HG03066 (cell line): Measurements from ENCODE around the gene SYCE1L.
"Not testable (repeated sequence)": the region's sequence is repeated elsewhere in the genome, so short reads cannot be mapped to it uniquely, and the experiment has no call there.

Experiments
- ATAC-seq: cut with Tn5 transposase; IDR thresholded peaks from one replicate; pipeline ENCODE4 v1.9.1; 2021; ENCODE audit warnings: low read depth; ENCODE audit not compliant: unreplicated experiment

Gene SYCE1L, protein sequence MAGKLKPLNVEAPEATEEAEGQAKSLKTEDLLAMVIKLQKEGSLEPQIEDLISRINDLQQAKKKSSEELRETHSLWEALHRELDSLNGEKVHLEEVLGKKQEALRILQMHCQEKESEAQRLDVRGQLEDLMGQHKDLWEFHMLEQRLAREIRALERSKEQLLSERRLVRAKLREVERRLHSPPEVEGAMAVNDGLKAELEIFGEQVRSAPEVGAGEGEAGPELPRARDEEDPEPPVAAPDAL

DNA sequence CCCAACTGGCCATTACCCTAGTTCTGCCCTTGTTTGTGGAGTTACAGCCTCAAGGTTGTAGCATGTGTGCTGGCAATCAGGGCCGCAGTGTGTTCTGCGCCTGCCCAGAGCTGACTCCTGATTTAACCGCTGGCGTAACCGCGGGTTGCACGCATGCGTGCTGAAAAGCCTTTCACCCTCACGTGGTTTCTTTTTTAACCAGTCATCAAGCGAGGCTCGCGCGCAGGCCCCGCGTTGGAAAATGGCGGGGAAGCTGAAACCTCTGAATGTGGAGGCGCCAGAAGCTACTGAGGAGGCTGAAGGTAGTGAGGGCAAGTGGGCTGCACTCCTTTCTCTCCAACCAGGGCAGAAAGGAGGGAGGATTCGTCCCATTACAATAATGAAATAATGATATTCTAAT is at the start of gene SYCE1L:
Gene SYCE1L, plus strand, starts transcription at position 198 of the 400 bp plus-strand sequence. Its CDS starts 44 bp downstream, at position 242.
- no peak for ATAC-seq

DNA sequence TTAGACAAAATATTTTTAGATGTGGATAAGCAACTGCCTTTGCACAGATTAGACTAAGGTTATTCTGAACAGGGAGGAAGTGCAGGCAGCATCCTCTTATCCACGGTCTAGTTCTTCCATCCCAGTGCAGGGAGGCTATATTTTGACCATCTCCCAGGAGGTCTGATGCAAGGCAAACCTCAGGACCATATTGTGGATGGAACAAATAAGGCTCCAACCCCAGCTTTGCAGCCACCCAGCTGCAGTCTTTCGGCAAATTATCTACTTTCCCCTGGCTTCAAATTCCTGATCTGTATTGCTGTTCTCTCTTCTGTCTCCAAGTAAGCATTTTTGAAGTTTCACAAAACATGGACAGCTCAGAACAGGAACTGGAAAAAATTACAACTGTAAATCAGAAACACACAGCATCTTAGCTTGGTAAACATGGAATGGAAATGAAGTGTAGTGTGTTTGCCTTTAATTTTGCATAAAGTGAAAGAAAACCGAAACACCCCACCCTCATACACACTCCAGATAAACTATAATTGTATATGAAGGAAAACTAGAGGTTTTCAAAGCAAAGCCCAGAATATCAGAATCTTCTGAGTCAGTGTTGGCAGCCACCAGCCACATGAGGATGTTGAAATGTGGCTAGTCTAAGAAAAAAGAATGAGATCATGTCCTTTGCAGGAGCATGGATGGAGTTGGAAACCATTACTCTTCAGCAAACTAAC is 41.7 kb upstream of the SYCE1L start:
- no peak for ATAC-seq

DNA sequence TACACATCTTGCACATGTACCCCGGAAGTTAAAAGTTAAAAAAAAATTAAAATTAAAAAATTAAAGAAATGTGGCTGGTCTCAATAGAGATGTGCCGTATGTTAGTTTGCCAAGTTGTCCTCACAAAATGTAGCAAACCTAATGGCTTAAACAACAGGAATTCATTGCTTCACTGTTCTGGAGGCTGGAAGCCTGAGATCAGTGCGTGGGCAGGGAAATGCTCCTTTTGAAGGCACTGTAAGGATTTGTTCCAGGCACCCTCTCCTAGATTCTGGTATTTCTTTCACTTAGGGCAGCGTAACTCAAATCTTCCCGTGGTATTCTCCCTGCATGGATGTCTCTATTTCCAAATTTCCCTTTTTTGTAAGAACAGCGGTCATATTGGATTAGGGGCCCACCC is 40.9 kb upstream of the SYCE1L start:
- ATAC-seq, result no peak

DNA sequence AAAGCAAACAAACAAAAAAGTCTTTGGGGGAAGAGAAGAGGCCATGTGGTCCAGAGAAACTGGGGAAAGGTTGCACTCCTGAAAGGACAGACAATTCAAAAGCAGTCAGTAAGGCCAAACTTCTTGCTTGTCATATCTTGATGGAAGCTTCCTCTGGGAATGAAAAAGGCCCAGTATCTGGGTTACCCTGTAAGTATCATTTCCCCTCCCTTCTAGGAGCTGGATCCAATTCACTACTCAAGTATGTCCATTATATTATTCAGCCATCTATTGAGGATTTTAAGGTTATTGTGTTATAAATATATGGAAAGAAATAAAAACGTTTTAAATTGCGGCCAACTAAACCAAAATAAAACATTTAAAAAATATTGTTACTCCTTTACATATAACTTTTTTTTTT is 34.2 kb upstream of the SYCE1L start:
- ATAC-seq, result no peak

DNA sequence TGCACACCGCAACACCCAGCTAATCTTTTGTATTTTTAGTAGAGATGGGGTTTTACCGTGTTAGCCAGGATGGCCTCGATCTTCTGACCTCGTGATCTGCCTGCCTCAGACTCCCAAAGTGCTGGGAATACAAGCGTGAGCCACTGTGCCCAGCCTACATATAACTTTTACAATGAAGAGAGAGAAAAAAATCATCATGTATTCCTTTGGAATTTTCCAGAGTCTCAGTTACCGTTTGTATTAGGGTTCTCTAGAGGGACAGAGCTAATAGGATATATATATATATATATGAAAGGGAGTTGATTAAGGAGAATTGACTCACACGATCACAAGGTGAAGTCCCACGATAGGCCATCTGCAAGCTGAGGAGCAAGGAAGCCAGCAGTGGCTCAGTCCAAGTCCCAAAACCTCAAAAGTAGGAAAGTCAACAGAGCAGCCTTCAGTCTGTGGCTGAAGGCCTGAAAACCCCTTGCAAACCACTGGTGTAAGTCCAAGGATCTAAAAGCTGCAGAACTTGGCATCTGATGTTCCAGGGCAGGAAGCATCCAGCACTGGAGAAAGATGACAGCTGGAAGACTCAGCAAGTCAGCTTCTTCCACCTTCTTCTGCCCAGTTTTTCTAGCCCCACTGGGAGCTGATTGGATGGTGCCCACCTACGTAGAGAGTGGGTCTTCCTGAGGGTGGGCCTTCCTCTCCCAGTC is 33.5 kb upstream of the SYCE1L start:
- not testable (repeated sequence) for ATAC-seq

DNA sequence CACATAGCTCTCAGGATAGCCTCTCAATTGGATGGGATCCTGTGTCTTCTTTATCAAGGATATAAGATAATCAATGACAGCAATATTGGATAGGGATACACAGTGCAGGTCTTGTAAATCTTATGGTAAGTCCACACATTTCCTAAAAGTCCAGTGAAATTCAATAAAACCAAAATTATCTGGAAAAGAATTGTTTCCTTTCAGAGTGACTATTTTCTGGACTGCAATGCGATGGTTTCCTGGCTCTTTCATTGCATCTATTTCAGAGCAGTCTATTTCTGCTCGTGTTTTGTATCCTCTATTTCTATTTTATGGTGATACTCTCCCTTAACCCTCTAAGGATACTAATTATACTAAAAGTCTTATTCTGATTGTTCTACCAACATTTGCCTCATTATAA is 32.5 kb upstream of the SYCE1L start:
- no peak for ATAC-seq

DNA sequence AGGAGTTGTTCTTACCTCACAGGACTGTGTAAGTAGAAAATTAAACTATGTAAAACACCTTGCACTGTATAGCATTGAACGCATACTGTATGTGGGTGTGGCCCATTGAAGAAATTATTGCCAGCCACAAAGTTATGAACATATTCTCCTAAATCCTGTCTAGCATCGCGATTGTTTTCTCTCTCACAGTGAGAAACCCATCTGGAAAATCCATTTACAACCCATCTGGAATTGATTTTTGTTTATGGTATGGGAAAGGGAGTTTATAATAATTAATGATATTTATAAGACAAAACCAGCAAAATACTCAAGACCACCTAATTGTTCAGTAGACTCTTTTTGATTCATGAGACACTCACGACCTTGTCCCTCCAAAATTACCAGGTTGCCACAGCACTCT is 30.3 kb upstream of the SYCE1L start:
- ATAC-seq, result no peak

DNA sequence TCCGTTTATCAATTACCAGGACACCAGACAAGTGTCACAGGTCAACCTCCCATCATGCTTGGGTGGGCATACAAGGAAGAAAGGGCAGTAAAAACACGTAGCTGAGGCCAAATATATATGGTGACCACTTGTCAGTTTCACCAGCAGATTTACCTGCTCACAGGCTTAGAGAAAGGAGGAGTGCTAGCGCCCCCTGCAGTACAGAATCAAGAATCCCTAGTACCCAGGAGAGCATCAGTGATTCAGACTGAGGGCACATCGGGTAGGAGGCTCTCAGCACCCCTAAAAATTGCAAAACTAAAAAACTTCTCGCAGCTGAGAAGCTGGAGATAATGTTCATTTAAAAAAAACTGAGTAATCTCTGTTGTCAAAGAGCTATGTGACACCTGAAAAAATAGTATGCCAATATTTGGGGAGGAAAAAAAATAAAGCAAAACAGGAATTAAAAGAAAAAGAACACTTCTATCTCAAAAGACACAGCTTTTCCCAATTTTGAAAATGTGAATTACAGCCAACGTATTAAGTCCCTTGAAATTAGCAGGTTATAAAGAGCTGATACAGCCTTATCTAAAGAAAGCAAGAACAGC is 29.5 kb upstream of the SYCE1L start:
- peak; percentile 69 for ATAC-seq

DNA sequence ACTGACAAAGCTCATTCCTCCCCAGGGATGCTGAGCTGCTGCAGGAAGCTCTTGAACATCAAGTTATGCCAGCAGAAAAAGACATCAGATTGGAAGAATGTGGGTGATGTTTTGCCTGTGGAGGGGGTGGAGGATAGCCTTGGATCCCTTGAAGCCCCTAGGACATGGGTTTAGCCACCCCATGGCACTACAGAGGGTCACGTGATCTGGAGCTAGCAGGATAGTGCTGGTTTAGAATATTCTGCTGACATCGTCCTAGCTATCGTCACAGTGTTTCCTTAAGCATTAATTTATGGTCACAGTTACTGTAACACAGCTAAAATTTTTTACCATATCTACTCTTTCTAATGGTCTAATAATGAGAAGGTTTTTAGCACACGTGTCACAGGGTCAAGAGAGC is 28.4 kb upstream of the SYCE1L start:
- ATAC-seq, result no peak

DNA sequence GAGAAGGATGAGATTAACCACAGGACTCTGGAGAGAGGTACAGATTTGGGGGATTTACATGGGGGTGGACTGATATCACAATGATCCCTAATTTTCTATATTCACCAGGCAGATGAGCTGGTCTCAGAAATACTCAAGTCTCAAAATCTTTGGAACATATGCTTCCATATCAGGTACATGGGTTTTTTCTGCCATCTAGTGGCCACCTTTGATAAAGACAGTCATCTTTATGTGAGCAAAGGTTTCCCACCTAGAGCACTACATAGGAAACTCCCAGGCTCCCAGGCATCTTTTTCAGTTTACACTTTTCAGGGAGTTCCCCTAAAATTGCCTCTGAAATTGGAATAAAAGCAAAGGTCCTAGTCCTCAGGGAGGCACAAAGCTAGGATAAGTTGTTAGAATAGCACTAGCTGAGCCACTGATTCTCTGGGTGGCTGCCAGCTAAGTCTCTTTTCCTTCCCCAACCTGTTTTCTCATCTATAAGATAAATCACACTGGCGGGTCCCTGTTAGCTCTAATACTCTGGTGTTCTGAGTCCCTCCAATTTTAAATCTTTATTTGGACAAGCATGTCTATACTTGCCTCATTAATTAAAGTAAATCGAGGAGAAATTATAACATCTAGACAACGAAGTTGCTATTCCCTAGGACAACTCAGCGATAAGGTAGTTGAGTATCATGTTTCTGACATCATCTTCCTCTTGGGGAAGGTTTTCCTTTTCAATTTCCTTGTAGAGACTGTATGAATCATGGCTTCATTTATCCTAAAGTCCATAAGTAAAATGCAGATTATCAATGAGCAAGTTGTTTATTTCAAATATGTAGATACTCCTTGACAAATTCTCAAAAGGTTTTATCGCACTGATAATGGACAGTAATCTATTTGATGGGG is 27.2 kb upstream of the SYCE1L start:
- no peak for ATAC-seq

DNA sequence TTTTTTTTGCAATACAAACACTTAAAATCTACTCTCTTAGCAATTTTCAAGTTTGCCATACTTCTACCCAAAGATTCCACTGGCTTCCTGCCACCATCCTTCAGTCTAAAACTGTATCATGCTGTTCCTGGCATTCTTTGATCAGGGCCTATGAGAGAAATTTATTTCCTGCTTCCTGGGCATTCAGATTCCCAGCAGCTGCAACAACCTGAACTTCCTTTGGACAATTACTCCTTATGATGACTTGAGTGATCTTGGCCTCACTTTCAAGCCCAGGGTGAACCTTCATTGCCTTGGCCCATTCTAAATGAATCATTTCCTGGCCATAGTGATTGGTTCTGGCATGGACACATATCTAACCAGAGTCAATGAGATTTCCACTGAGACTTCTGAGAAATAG is 26.3 kb upstream of the SYCE1L start:
- ATAC-seq, result no peak

DNA sequence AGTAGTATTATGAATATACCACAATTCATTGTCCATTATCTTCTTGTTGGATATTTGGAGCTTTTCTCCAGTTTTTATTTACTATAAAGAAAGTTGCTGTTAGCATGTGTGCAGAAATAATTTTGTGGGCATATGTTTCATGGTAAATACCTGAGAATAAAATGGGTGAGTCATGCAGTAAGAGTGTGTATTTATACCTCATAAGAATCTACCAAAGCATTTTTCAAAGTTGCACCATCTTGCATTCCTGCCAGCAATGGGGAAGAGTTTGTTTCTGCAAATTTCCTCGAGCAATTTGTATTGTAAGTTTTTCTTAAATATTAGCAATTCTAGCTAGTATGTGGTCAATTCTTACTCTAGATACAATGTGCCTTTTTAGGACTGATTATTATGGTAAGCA is 16.1 kb upstream of the SYCE1L start:
- no peak for ATAC-seq

DNA sequence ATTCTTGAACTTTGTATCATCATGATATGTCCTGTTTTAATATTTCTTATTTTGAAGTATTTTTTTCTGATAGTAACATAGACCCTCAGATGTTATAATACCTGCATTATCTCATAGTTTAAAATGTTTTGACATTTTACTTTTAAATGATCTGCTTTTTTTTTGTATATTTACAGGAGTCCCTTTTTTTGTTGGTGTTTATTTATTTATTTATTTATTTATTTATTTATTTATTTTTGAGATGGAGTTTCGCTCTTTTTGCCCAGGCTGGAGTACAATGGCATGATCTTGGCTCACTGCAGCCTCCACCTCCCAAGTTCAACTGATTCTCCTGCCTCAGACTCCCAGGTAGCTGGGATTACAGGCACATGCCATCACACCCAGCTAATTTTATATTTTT is 12.9 kb upstream of the SYCE1L start:
- ATAC-seq, result not testable (repeated sequence)

DNA sequence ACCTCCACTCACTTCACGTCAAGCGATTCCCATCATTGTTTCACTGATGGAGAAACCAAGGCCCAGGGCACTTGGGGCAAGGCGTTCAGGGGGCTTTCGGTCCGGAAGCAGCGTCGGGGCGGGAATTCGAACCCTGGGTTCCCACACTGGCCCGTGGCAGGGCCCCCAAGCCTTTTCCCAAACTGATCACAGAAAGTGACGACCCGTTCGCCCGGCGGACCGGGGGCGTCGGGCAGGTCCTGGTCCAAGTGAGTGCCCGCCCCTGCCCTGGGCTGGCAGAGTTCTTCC is 9.1 kb upstream of the SYCE1L start:
- ATAC-seq, result peak; percentile 0

DNA sequence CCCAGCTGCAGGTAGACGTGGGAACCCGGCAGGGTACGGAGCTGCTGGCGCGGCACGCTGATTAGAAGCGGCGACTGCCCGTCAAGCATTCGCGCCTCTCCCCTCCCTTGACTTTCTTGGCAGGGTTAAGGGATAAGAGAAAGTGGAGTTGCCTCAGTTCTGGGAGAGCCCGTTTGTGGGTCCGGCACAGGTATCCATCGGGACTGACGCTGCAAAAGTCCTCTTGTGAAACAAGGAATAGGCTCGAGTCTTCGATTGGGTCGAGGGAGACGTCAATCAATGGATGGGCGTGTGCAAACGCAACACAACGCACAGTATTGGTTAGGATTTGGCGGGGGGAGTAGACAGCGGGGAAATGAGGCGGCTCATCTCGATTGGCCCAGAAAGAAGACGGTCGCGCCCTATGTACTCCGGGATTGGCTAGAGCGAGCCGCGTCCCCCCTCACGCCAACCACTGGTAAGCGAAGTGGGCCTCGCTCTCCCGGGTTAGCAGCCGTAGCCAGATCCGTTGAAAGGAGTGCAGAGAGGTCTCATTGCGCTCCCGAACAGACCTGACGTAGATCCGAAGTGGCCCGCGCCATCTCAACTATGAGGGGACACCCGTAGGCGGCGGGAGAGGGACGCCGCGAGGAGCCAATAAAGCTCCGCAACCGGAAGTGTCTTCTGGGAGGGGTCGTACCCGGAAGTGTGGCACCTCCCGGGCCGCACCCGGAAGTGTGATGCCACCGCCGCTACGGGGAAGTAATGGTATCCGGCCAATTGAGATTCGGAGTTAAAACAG is 8.5 kb upstream of the SYCE1L start, which contains the start of gene MON1B:
Gene MON1B, plus strand, starts transcription at position 713 of the 781 bp plus-strand sequence. CDS start 296 bp downstream, outside the sequence.
- ATAC-seq, result peak; percentile 95

DNA sequence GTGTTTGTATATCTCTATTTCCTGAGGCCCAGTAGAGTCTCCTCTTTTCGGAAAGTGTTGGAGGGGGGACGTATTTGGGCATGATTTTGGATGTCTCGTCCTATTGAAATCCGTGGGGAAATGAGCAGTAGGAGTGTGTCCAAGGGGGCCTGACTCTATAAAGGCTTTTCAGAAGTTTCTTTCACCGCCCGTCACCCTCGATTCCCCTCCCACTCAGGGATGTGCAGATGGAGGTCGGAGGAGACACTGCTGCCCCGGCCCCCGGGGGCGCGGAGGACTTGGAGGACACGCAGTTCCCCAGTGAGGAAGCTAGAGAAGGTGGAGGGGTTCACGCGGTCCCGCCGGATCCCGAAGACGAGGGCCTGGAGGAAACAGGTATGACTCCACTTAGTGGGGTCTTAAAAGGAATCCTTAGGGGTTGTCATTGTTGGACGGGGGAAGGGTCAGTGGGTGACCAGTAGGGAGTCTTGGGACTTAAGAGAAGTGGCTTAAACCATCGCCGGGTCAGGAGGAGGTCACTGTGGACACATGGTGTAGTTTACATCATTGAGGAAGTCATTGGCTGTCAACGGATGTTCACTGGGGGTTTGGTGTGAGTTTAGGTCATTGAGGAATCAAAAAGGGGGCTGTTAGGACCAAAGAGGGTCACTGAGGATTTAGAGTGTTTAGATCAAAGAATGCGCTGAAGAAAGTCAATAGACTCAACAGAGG is 7.8 kb upstream of the SYCE1L start:
- ATAC-seq, result peak; percentile 0

DNA sequence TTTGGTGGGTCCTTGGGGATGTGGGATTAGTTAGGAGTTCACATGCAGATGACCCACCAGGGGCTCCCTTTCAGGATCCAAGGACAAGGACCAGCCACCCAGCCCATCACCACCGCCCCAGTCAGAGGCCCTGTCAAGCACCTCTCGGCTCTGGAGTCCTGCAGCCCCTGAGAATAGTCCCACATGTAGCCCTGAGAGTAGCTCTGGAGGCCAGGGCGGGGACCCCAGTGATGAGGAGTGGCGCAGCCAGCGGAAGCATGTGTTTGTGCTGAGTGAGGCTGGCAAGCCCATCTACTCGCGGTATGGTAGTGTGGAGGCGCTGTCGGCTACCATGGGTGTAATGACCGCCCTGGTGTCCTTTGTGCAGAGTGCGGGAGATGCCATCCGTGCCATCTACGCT is 5.8 kb upstream of the SYCE1L start:
- no peak for ATAC-seq

DNA sequence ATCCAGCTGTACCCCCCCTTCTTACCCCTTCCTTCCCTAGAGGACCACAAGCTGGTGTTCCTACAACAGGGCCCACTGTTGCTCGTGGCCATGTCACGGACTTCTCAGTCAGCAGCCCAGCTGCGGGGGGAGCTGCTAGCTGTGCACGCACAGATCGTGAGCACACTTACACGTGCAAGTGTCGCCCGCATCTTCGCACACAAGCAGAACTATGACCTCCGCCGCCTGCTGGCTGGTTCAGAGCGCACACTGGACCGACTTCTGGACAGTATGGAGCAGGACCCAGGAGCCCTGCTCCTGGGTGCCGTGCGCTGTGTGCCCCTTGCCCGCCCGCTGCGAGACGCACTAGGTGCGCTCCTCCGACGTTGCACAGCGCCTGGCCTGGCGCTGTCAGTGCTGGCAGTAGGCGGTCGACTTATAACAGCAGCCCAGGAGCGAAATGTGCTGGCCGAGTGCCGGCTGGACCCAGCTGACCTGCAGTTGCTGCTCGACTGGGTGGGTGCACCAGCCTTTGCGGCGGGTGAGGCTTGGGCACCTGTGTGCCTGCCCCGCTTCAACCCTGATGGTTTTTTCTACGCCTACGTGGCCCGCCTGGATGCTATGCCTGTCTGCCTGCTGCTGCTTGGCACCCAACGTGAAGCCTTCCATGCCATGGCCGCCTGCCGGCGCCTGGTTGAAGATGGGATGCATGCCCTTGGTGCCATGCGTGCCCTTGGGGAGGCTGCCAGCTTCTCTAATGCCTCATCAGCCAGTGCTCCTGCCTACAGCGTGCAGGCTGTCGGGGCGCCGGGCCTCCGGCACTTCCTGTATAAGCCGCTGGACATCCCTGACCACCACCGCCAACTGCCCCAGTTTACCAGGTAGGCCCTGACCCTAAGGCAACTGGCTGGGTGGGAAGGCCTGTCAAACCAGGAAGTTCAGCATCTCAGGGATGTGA is 4.6 kb upstream of the SYCE1L start:
- no peak for ATAC-seq
